GM12874 (cell line): Measurements from ENCODE around the gene ZC3H12C.

Source experiments
- CTCF ChIP-seq: IDR thresholded peaks from 2 replicates; pipeline ENCODE4 v1.5.1; 2011; ENCODE audit warnings: low read depth, mild to moderate bottlenecking, control low read depth, low read length, moderate library complexity; ENCODE audit not compliant: insufficient read depth

The ZC3H12C gene

GRCh38 chr11:110177086-110177456 lies 83.9 kb downstream of the ZC3H12C start:
- TF ChIP-seq CTCF, result no peak

GRCh38 chr11:110179064-110179463 lies 85.9 kb downstream of the ZC3H12C start:
- TF ChIP-seq CTCF, result no peak

- no peak for TF ChIP-seq CTCF
Observed at GRCh38 chr11:110182886-110183285, 89.7 kb downstream of the ZC3H12C start.

GRCh38 chr11:110184456-110184855 lies 91.3 kb downstream of the ZC3H12C start:
- no peak for TF ChIP-seq CTCF

- no peak for TF ChIP-seq CTCF
Observed at GRCh38 chr11:110185121-110185591, 92.0 kb downstream of the ZC3H12C start.

GRCh38 chr11:110185599-110185998 lies 92.4 kb downstream of the ZC3H12C start:
- no peak for TF ChIP-seq CTCF

GRCh38 chr11:110186456-110186855 lies 93.3 kb downstream of the ZC3H12C start:
- TF ChIP-seq CTCF, result no peak

- TF ChIP-seq CTCF, result no peak
Observed at GRCh38 chr11:110186867-110187266, 93.7 kb downstream of the ZC3H12C start.
